HCT116 (cell line): Measurements from ENCODE around the gene HRH3. TPM values are rescaled to one million over a fixed set of nuclear protein-coding genes. Genes with fewer than 3 reads are reported as not detected.

Experiments
- ATAC-seq: fragments of 200-7000 bp; cut with Tn5 transposase; 2 replicates; pipeline ENCODE4 v1.9.1; 2020; ENCODE audit warnings: mild to moderate bottlenecking, moderate library complexity
- BruUV-seq: library from RNA; stranded (reverse); fragments of 400-500 nt; replicated peaks from 2 replicates; lab custom pipeline; 2021; lab: Mats Ljungman, UMichigan
- CTCF ChIA-PET: fragments of 300-600 bp; sonication (Branson Sonifier 250); formaldehyde crosslinking; loops from one replicate; lab custom pipeline; 2021; ENCODE audit warnings: antibody characterized with exemption; lab: Charles Lee
- POLR2A ChIA-PET: fragments of 300-600, 350-600 bp; sonication (Branson Sonifier 250); formaldehyde crosslinking; loops from one replicate; lab custom pipeline; 2021; ENCODE audit warnings: antibody characterized with exemption; lab: Charles Lee
- RAD21 ChIA-PET, 2 experiments: fragments of 300-600 bp; sonication (Branson Sonifier 250); formaldehyde crosslinking; loops; one replicate each; lab custom pipeline; 2023; ENCODE audit warnings: low total read pairs in 2 of 2; ENCODE audit not compliant: uncharacterized antibody in 2 of 2, unreplicated experiment in 2 of 2, low non-redundant PET in 1 of 2; lab: Charles Lee
- DNase-seq: peaks from one replicate; pipeline ENCODE4 v3.0.0-alpha.2; 2010; ENCODE audit warnings: low read depth, low spot score
- H2AFZ ChIP-seq: fragments of 200-600 bp; shearing (Covaris generic), sonication (generic); 2 replicates; pipeline ENCODE4 v1.6.1; 2017; ENCODE audit warnings: low read depth, mixed run types, mixed read lengths, antibody characterized with exemption, low read length; ENCODE audit not compliant: poor library complexity, severe bottlenecking
- H3K27ac ChIP-seq: 2 replicates; pipeline ENCODE4 v1.5.1; 2012; ENCODE audit warnings: low read depth, low read length
- H3K27me3 ChIP-seq: fragments of 200-600 bp; sonication (generic); 2 replicates; pipeline ENCODE4 v1.6.1; 2016; ENCODE audit warnings: mixed run types, low read length, mixed read lengths; ENCODE audit not compliant: insufficient read depth
- H3K36me3 ChIP-seq, 2 experiments: fragments of 200-500 bp in 1 of 2; fragments of 200-600 bp in 1 of 2; sonication (Bioruptor generic) in 1 of 2; sonication (generic) in 1 of 2; 2 replicates each; pipeline versions ENCODE4 v1.5.1 to v1.6.1; 2014 to 2016; ENCODE audit warnings: low read length in 2 of 2, inconsistent platforms in 1 of 2, mixed read lengths in 1 of 2, mixed run types in 1 of 2; ENCODE audit not compliant: insufficient read depth in 2 of 2, control insufficient read depth in 1 of 2
- H3K4me1 ChIP-seq, 2 experiments: fragments of 200-600 bp in 1 of 2; sonication (generic) in 1 of 2; 2 replicates each; pipeline versions ENCODE4 v1.5.1 to v1.6.1; 2012 to 2017; ENCODE audit warnings: low read length in 2 of 2, inconsistent platforms in 1 of 2, mild to moderate bottlenecking in 1 of 2, mixed read lengths in 1 of 2, mixed run types in 1 of 2, moderate library complexity in 1 of 2; ENCODE audit not compliant: insufficient read depth in 2 of 2, control insufficient read depth in 1 of 2
- H3K4me2 ChIP-seq: fragments of 200-600 bp; sonication (generic); 2 replicates; pipeline ENCODE4 v1.6.1; 2017; ENCODE audit warnings: mixed run types, low read length, mixed read lengths
- H3K4me3 ChIP-seq, 2 experiments: fragments of 200-600 bp in 1 of 2; sonication (generic) in 1 of 2; replicated peaks in 1 of 2; 2 replicates each; pipeline ENCODE4 v1.5.1; 2011 to 2016; ENCODE audit warnings: low read length in 2 of 2, control low read depth in 1 of 2, low read depth in 1 of 2, mild to moderate bottlenecking in 1 of 2, mixed read lengths in 1 of 2, mixed run types in 1 of 2
- H3K79me2 ChIP-seq: fragments of 200-600 bp; sonication (generic); 2 replicates; pipeline ENCODE4 v1.6.1; 2017; ENCODE audit warnings: mild to moderate bottlenecking, mixed run types, low read length, moderate library complexity, mixed read lengths; ENCODE audit not compliant: insufficient read depth
- H3K9ac ChIP-seq: fragments of 200-600 bp; sonication (generic); 2 replicates; pipeline ENCODE4 v1.6.1; 2016; ENCODE audit warnings: low read length, mixed read lengths
- H3K9me2 ChIP-seq: fragments of 200-600 bp; sonication (generic), shearing (Covaris generic); 2 replicates; pipeline ENCODE4 v1.6.1; 2017; ENCODE audit warnings: mixed run types, mild to moderate bottlenecking, moderate library complexity; ENCODE audit not compliant: insufficient read depth
- H3K9me3 ChIP-seq, 2 experiments: fragments of 200-500 bp in 1 of 2; fragments of 200-600 bp in 1 of 2; sonication (Bioruptor generic) in 1 of 2; sonication (generic) in 1 of 2; 2 replicates each; pipeline ENCODE4 v1.6.1; 2014 to 2017; ENCODE audit warnings: low read length in 2 of 2, mixed read lengths in 2 of 2, inconsistent platforms in 1 of 2, low read depth in 1 of 2, mild to moderate bottlenecking in 1 of 2, mixed run types in 1 of 2, moderate library complexity in 1 of 2; ENCODE audit not compliant: control insufficient read depth in 1 of 2, insufficient read depth in 1 of 2
- H4K20me1 ChIP-seq: fragments of 200-600 bp; sonication (generic), shearing (Covaris generic); 2 replicates; pipeline ENCODE4 v1.6.1; 2017; ENCODE audit warnings: mixed run types, mild to moderate bottlenecking, moderate library complexity; ENCODE audit not compliant: insufficient read depth
- CBX3 ChIP-seq: IDR thresholded peaks from 2 replicates; pipeline ENCODE4 v1.6.1; 2012; ENCODE audit warnings: low read depth
- CEBPB ChIP-seq: IDR thresholded peaks from 2 replicates; pipeline ENCODE4 v1.6.1; 2012; ENCODE audit warnings: low read depth
- EGR1 ChIP-seq: IDR thresholded peaks from 2 replicates; pipeline ENCODE4 v1.6.1; 2012; ENCODE audit warnings: low read depth
- ELF1 ChIP-seq: IDR thresholded peaks from 2 replicates; pipeline ENCODE4 v1.6.1; 2012; ENCODE audit warnings: low read depth, borderline replicate concordance
- EZH2 ChIP-seq: fragments of 200-600 bp; sonication (generic); IDR thresholded peaks from 2 replicates; pipeline ENCODE4 v1.6.1; 2017; ENCODE audit warnings: antibody characterized with exemption, mixed run types
- EZH2phosphoT487 ChIP-seq: fragments of 200-600 bp; IDR thresholded peaks from 2 replicates; pipeline ENCODE4 v1.6.1; 2018; ENCODE audit warnings: antibody characterized with exemption, borderline replicate concordance
- FOSL1 ChIP-seq: IDR thresholded peaks from 2 replicates; pipeline ENCODE4 v1.6.1; 2012; ENCODE audit warnings: low read depth
- JUND ChIP-seq: IDR thresholded peaks from 2 replicates; pipeline ENCODE4 v1.6.1; 2012
- POLR2A ChIP-seq: IDR thresholded peaks from 2 replicates; pipeline ENCODE4 v1.7.0; 2011; ENCODE audit warnings: borderline replicate concordance; ENCODE audit not compliant: insufficient read depth, insufficient read length; ENCODE audit errors: extremely low read depth
- POLR2AphosphoS5 ChIP-seq: IDR thresholded peaks from 2 replicates; pipeline ENCODE4 v1.6.1; 2011; ENCODE audit warnings: mild to moderate bottlenecking, low read depth, low read length, moderate library complexity
- RAD21 ChIP-seq: IDR thresholded peaks from 2 replicates; pipeline ENCODE4 v1.6.1; 2012; ENCODE audit warnings: low read depth, mild to moderate bottlenecking
- SP1 ChIP-seq: IDR thresholded peaks from 2 replicates; pipeline ENCODE4 v1.6.1; 2012; ENCODE audit warnings: low read depth
- SRF ChIP-seq: IDR thresholded peaks from 2 replicates; pipeline ENCODE4 v1.6.1; 2012; ENCODE audit warnings: low read depth
- TCF7L2 ChIP-seq: IDR thresholded peaks from 2 replicates; pipeline ENCODE4 v1.7.0; 2011; ENCODE audit warnings: borderline replicate concordance, inconsistent platforms; ENCODE audit not compliant: insufficient read depth, insufficient read length; ENCODE audit errors: extremely low read depth
- YY1 ChIP-seq: IDR thresholded peaks from 2 replicates; pipeline ENCODE4 v1.6.1; 2011; ENCODE audit warnings: low read length, low read depth, moderate library complexity, mild to moderate bottlenecking; ENCODE audit not compliant: insufficient replicate concordance; ENCODE audit errors: extremely low read depth
- ZFX ChIP-seq: fragments of 450-650 bp; IDR thresholded peaks from 2 replicates; pipeline ENCODE4 v1.6.1; 2017
- ZNF274 ChIP-seq: fragments of 200-500 bp; sonication (Bioruptor generic); IDR thresholded peaks from 2 replicates; pipeline ENCODE4 v1.6.1; 2014; ENCODE audit warnings: mild to moderate bottlenecking, low read depth, low read length, inconsistent platforms
- intact Hi-C: fragments of 100-400 bp; cut with micrococcal nuclease; formaldehyde crosslinking; loops from 2 replicates; pipeline ENCODE4 v1.10.0; 2022
- total RNA-seq: library from RNA; stranded (reverse); gene quantifications from one replicate; pipeline ENCODE4 v1.2.1, GENCODE V29; 2021; ENCODE audit not compliant: unreplicated experiment
- TF ChIP-seq, protein P1 (sequence below): IDR thresholded peaks from 2 replicates; pipeline ENCODE4 v1.6.1; 2012
- TF ChIP-seq, protein P2 (sequence below): IDR thresholded peaks from 2 replicates; pipeline ENCODE4 v1.6.1; 2012
- TF ChIP-seq, protein P3 (sequence below): IDR thresholded peaks from 2 replicates; pipeline ENCODE4 v1.6.1; 2011; ENCODE audit warnings: mild to moderate bottlenecking, low read length, moderate library complexity; ENCODE audit not compliant: insufficient replicate concordance; ENCODE audit errors: extremely low read depth

The HRH3 gene
- total RNA-seq, 1 experiment from 2014 or later: not detected

DNA sequence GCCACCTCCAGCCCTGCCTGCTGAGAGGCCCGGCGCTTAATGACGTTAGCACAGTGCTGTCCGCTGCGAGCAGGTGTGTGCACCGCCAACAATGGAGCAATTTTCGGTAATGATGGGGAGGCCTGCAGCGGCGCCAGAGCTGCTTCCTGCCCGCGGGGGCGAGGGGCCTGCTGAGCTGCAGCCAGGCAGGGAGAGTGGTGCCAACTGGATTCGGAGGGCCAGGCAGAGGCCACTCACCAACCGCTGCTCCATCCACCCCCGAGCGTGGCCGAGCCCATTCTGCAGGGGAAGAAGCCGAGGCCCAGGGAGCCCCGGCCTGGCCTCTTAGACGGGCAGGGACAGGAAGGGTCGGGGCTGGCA is 9.6 kb downstream of the HRH3 start:
- ATAC-seq (no peak), DNase-seq (no peak)
- Histone ChIP-seq H3K9ac (no peak overlapping the region), H3K4me3 (no peak overlapping the region), H3K27ac (no peak overlapping the region), H3K36me3 (peaks cover 0 to 3% of the 10 kb centered on the region in 2 experiments; a peak in 1 of 4 replicates), H2AFZ (no peak overlapping the region), H3K27me3 (peaks cover 11% of the 10 kb centered on the region; the same call in 1 of the 2 replicates), H4K20me1 (no peaks in the 10 kb centered on the region), H3K9me3 (no peaks in the 10 kb centered on the region), H3K79me2 (no peaks in the 10 kb centered on the region), H3K4me1 (peaks cover 0 to 5% of the 10 kb centered on the region in 2 experiments; a peak in 1 of 4 replicates), H3K9me2 (no peaks in the 10 kb centered on the region), H3K4me2 (no peak overlapping the region)
- intact Hi-C loops: no loop called here
- RAD21 ChIA-PET: no interaction called here
- POLR2A ChIA-PET: no interaction called here
- no peak for TF ChIP-seq ZFX
- TF ChIP-seq POLR2A: no peak
- TF ChIP-seq SRF: no peak
- no peak for TF ChIP-seq EGR1
- TF ChIP-seq FOSL1: no peak
- BruUV-seq: no TSS peak
- CTCF ChIA-PET: no interaction called here

DNA sequence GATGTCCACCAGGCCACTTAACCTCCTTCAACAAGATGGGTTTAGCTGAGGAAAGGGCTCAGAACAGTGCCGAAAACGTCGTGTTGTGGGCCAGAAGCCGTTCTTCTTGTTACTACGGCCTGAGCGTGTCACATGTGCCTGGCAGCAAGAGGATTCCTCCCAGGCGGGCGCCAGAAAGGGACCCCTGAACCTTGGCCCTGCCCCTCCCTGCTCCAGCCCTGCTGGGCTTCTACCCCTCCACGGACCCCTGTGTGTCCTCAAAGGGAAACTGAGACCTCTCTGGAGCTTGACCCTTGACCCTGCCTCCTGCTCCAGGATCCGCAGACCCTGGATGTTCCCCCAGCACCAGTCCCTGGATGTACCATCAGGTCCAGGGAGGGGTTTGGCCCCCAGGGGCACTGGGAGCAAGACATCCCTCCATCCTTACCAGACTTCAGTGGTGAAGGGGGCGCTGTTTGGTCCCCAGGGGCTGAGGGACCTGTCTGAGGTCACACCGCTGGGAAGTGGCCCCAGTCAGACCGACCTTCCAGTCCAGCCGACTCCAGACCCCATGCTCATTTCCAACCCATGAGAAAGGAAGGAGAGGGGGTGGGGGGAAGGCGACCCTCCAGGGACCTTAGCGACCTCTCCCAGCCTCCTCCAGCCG is 10.1 kb downstream of the HRH3 start:
- H3K4me3 ChIP-seq: no peak overlapping the region
- H3K27ac ChIP-seq: no peak overlapping the region
- peaks cover 11% of the 10 kb centered on the region; the same call in 1 of the 2 replicates for H3K27me3 ChIP-seq
- H2AFZ ChIP-seq: no peak overlapping the region
- H3K4me1 ChIP-seq: peaks cover 0 to 5% of the 10 kb centered on the region in 2 experiments; a peak in 1 of 4 replicates
- no peaks in the 10 kb centered on the region for H4K20me1 ChIP-seq
- no TSS peak for BruUV-seq
- no peaks in the 10 kb centered on the region for H3K9me3 ChIP-seq
- ChIA-PET POLR2A (no interaction called here), RAD21 (no interaction called here), CTCF (no interaction called here)
- no peak for TF ChIP-seq EZH2phosphoT487
- TF ChIP-seq POLR2AphosphoS5: no peak
- TF ChIP-seq CEBPB: no peak
- TF ChIP-seq JUND: no peak
- TF ChIP-seq ZFX: no peak
- TF ChIP-seq POLR2A: no peak
- no peak for TF ChIP-seq CBX3
- TF ChIP-seq TCF7L2: no peak
- TF ChIP-seq RAD21: no peak
- TF ChIP-seq, protein P1, sequence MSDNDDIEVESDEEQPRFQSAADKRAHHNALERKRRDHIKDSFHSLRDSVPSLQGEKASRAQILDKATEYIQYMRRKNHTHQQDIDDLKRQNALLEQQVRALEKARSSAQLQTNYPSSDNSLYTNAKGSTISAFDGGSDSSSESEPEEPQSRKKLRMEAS: no peak
- no peak for TF ChIP-seq SP1
- TF ChIP-seq SRF: no peak
- no peak for TF ChIP-seq YY1
- TF ChIP-seq FOSL1: no peak
- TF ChIP-seq, protein P2, sequence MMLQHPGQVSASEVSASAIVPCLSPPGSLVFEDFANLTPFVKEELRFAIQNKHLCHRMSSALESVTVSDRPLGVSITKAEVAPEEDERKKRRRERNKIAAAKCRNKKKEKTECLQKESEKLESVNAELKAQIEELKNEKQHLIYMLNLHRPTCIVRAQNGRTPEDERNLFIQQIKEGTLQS: no peak
- no peak for TF ChIP-seq EZH2
- TF ChIP-seq, protein P3, sequence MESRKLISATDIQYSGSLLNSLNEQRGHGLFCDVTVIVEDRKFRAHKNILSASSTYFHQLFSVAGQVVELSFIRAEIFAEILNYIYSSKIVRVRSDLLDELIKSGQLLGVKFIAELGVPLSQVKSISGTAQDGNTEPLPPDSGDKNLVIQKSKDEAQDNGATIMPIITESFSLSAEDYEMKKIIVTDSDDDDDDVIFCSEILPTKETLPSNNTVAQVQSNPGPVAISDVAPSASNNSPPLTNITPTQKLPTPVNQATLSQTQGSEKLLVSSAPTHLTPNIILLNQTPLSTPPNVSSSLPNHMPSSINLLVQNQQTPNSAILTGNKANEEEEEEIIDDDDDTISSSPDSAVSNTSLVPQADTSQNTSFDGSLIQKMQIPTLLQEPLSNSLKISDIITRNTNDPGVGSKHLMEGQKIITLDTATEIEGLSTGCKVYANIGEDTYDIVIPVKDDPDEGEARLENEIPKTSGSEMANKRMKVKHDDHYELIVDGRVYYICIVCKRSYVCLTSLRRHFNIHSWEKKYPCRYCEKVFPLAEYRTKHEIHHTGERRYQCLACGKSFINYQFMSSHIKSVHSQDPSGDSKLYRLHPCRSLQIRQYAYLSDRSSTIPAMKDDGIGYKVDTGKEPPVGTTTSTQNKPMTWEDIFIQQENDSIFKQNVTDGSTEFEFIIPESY: no peak
- no peak for TF ChIP-seq ELF1
- TF ChIP-seq ZNF274: no peak
- no peak for TF ChIP-seq EGR1
- peaks cover 0 to 3% of the 10 kb centered on the region in 2 experiments; a peak in 1 of 4 replicates for H3K36me3 ChIP-seq
- no peak overlapping the region for H3K4me2 ChIP-seq
- no peaks in the 10 kb centered on the region for H3K9me2 ChIP-seq
- ATAC-seq (no peak), DNase-seq (no peak)
- no peak overlapping the region for H3K9ac ChIP-seq
- no peaks in the 10 kb centered on the region for H3K79me2 ChIP-seq
- intact Hi-C loops: no loop called here
